ENCODE results near the gene IFNL1. TPM values are rescaled to one million over a fixed set of nuclear protein-coding genes. Genes with fewer than 3 reads are reported as not detected.

The IFNL1 gene
- total and polyA plus RNA-seq, 2 donors (not counting 3 experiments of a cell fraction or from before 2014, with no cell fraction given), result not detected

GRCh38 chr19:39251081-39251480 is 45.1 kb upstream of the IFNL1 start:
- ChIA-PET CTCF (interaction anchor here (0.7 to 1.2 kb wide), 2 partner anchors 14 to 31 kb away, joined by 3 read pairs; no protein-coding TSS in a partner anchor), POLR2A (no interaction called here)
- H3K9me3 ChIP-seq (replicated peaks; ENCODE audit: control insufficient read depth, insufficient read depth, low read length), result no peaks in the 10 kb centered on the region
- dilution Hi-C loops (cut with MboI; ENCODE audit: extremely low pct_ligation_motif_present, low sequenced_read_pairs) (no loop called here), intact Hi-C loops (cut with micrococcal nuclease) (no loop called here)
- no TSS peak for BruUV-seq (replicated peaks)
- DNase-seq (ENCODE audit: low read depth, low spot score), result no peak
- H3K9ac ChIP-seq (replicated peaks; ENCODE audit: extremely low read depth, insufficient read depth, low read length), result no peak overlapping the region
- no peaks in the 10 kb centered on the region for H3K79me2 ChIP-seq (ENCODE audit: control insufficient read depth, insufficient read depth, low read length)
- H2AFZ ChIP-seq (ENCODE audit: low read depth, low read length), result no peak overlapping the region
- peaks cover 33 to 38% of the 10 kb centered on the region in 2 experiments for H3K27me3 ChIP-seq (ENCODE audit: control insufficient read depth in 2 of 2, insufficient read depth in 2 of 2, low read length in 2 of 2)
- H3K27ac ChIP-seq (ENCODE audit: insufficient read depth, low read depth, low read length), result no peak overlapping the region
- no peak overlapping the region for H3K4me3 ChIP-seq (replicated peaks in 1 of 3; ENCODE audit: insufficient read depth in 1 of 3, low read depth in 1 of 3, low read length in 3 of 3)
- no peaks in the 10 kb centered on the region for H3K9me1 ChIP-seq (replicated peaks; ENCODE audit: control insufficient read depth, extremely low read depth, insufficient read depth, low read length)
- H3K4me2 ChIP-seq (ENCODE audit: insufficient read depth, low read length), result no peak overlapping the region
- no peaks in the 10 kb centered on the region for H3K4me1 ChIP-seq (ENCODE audit: control insufficient read depth, extremely low read depth, insufficient read depth, low read length)
- TF ChIP-seq MAX (IDR thresholded peaks at IDR 0.05; ENCODE audit: insufficient read depth, insufficient read length) (no peak), POLR2A (IDR thresholded peaks at IDR 0.05; ENCODE audit: low read depth, low read length) (no peak), FOS (IDR thresholded peaks at IDR 0.05; ENCODE audit: borderline replicate concordance, insufficient read depth, low read length) (no peak), JUN (IDR thresholded peaks at IDR 0.05; ENCODE audit: borderline replicate concordance, insufficient read depth, insufficient read length, low read depth) (no peak), POLR2AphosphoS5 (IDR thresholded peaks at IDR 0.05; ENCODE audit: insufficient read depth, low read depth, low read length) (no peak), MYC (IDR thresholded peaks at IDR 0.05; ENCODE audit: low read depth, low read length) (no peak), EZH2 (IDR thresholded peaks at IDR 0.05; ENCODE audit: borderline replicate concordance, low read depth, low read length, severe bottlenecking) (no peak), GATA2 (IDR thresholded peaks at IDR 0.05; ENCODE audit: insufficient read depth, insufficient read length, low read depth, low read length) (no peak), CTCF (IDR thresholded peaks at IDR 0.05; ENCODE audit: extremely low read depth in 1 of 2, insufficient read depth in 1 of 2, low read depth in 1 of 2, low read length in 2 of 2) (no peak)
- no peaks in the 10 kb centered on the region for H3K36me3 ChIP-seq (ENCODE audit: control insufficient read depth in 2 of 2, extremely low read depth in 1 of 2, insufficient read depth in 2 of 2, low read length in 2 of 2)
- FAIRE-seq, result no peak
- H4K20me1 ChIP-seq (replicated peaks; ENCODE audit: control insufficient read depth, extremely low read depth, insufficient read depth, low read length), result no peaks in the 10 kb centered on the region

All from endothelial cell of umbilical vein (primary cell).